Measurements from ENCODE around the gene SMG7. TPM values are rescaled to one million over a fixed set of nuclear protein-coding genes. Genes with fewer than 3 reads are reported as not detected.

The SMG7 gene
- total RNA-seq, 1 donor from 2014 or later: 70.2 TPM

GRCh38 chr1:183586926-183587325 lies 114.6 kb downstream of the SMG7 start:
- H3K9me3 Mint-ChIP-seq (ENCODE audit: unreplicated experiment): no peaks in the 10 kb centered on the region
- peaks cover 10% of the 10 kb centered on the region for H3K4me1 Mint-ChIP-seq (ENCODE audit: unreplicated experiment)
- H3K27me3 Mint-ChIP-seq (ENCODE audit: unreplicated experiment): no peaks in the 10 kb centered on the region
- TF ChIP-seq CTCF (IDR thresholded peaks at IDR 0.05; ENCODE audit: unreplicated experiment): no peak
- no peaks in the 10 kb centered on the region for H3K36me3 Mint-ChIP-seq (ENCODE audit: low read depth, unreplicated experiment)
- H3K4me3 Mint-ChIP-seq (ENCODE audit: unreplicated experiment): no peak overlapping the region
- DNase-seq (ENCODE audit: low spot score): no peak
- no peak overlapping the region for H3K27ac Mint-ChIP-seq (ENCODE audit: unreplicated experiment)

- no peaks in the 10 kb centered on the region for H3K9me3 Mint-ChIP-seq (ENCODE audit: unreplicated experiment)
- peaks cover 3% of the 10 kb centered on the region for H3K36me3 Mint-ChIP-seq (ENCODE audit: low read depth, unreplicated experiment)
- no peak for DNase-seq (ENCODE audit: low spot score)
- no peak overlapping the region for H3K27ac Mint-ChIP-seq (ENCODE audit: unreplicated experiment)
- peaks cover 12% of the 10 kb centered on the region for H3K4me1 Mint-ChIP-seq (ENCODE audit: unreplicated experiment)
- no peak overlapping the region for H3K4me3 Mint-ChIP-seq (ENCODE audit: unreplicated experiment)
- no peak for TF ChIP-seq CTCF (IDR thresholded peaks at IDR 0.05; ENCODE audit: unreplicated experiment)
- peaks cover 3% of the 10 kb centered on the region for H3K27me3 Mint-ChIP-seq (ENCODE audit: unreplicated experiment)
Measured at GRCh38 chr1:183588827-183589226, 116.5 kb downstream of the SMG7 start.

GRCh38 chr1:183589384-183589783 lies 117.1 kb downstream of the SMG7 start:
- Mint-ChIP-seq H3K36me3 (ENCODE audit: low read depth, unreplicated experiment) (peaks cover 3% of the 10 kb centered on the region), H3K4me1 (ENCODE audit: unreplicated experiment) (peaks cover 12% of the 10 kb centered on the region), H3K27me3 (ENCODE audit: unreplicated experiment) (peaks cover 3% of the 10 kb centered on the region), H3K27ac (ENCODE audit: unreplicated experiment) (no peak overlapping the region), H3K4me3 (ENCODE audit: unreplicated experiment) (no peak overlapping the region), H3K9me3 (ENCODE audit: unreplicated experiment) (no peaks in the 10 kb centered on the region)
- no peak for DNase-seq (ENCODE audit: low spot score)
- no peak for TF ChIP-seq CTCF (IDR thresholded peaks at IDR 0.05; ENCODE audit: unreplicated experiment)

GRCh38 chr1:183589874-183590243 lies 117.6 kb downstream of the SMG7 start:
- no peak for DNase-seq (ENCODE audit: low spot score)
- Mint-ChIP-seq H3K27me3 (ENCODE audit: unreplicated experiment) (peaks cover 3% of the 10 kb centered on the region), H3K4me3 (ENCODE audit: unreplicated experiment) (no peak overlapping the region), H3K27ac (ENCODE audit: unreplicated experiment) (no peak overlapping the region), H3K36me3 (ENCODE audit: low read depth, unreplicated experiment) (peaks cover 3% of the 10 kb centered on the region), H3K9me3 (ENCODE audit: unreplicated experiment) (no peaks in the 10 kb centered on the region), H3K4me1 (ENCODE audit: unreplicated experiment) (peaks cover 12% of the 10 kb centered on the region)
- no peak for TF ChIP-seq CTCF (IDR thresholded peaks at IDR 0.05; ENCODE audit: unreplicated experiment)

GRCh38 chr1:183590244-183591191 lies 118.2 kb downstream of the SMG7 start, which contains the start of gene NCF2:
Gene NCF2 (minus strand): TSS chr1:183590459. CDS start chr1:183590329, 130 bp downstream.
- Mint-ChIP-seq H3K27me3 (ENCODE audit: unreplicated experiment) (peaks cover 3% of the 10 kb centered on the region), H3K4me1 (ENCODE audit: unreplicated experiment) (peaks cover 12% of the 10 kb centered on the region), H3K4me3 (ENCODE audit: unreplicated experiment) (no peak within 1 kb of the TSS), H3K9me3 (ENCODE audit: unreplicated experiment) (no peaks in the 10 kb centered on the region), H3K36me3 (ENCODE audit: low read depth, unreplicated experiment) (peaks cover 3% of the 10 kb centered on the region), H3K27ac (ENCODE audit: unreplicated experiment) (no peak within 1 kb of the TSS)
- no peak for DNase-seq (ENCODE audit: low spot score)
- no peak for TF ChIP-seq CTCF (IDR thresholded peaks at IDR 0.05; ENCODE audit: unreplicated experiment)
